ENCODE results near the gene FHIT. TPM values are rescaled to one million over a fixed set of nuclear protein-coding genes. Genes with fewer than 3 reads are reported as not detected.

Gene FHIT
- total and polyA plus RNA-seq, 2 of the 4 experiments (the other 2 are of a cell fraction): 0.07 TPM; not detected in 1

DNA sequence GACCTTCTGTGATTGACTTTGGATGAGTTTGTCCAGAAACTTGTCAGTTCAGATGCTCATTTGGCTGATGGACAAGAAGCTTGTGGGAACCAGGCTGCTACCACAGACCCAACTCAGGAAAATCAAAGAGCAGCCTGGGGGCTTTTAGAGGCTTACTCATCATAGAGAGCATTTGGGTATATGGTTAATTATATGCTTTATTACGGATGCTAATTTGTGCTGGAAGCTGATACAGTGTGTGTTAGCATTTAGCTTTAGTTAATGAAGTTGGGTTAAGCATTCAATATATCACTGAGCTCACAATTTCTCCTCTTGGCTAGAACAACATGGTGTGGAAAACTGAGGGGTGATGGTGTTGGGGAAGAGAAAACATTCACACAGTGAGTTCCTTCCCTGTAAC is 1537.2 kb downstream of the FHIT start:
- H4K5ac ChIP-seq (ENCODE audit: low read depth, low read length): no peak overlapping the region
- H3K18ac ChIP-seq (ENCODE audit: low read depth, low read length): no peak overlapping the region
- no peak for ATAC-seq (ENCODE audit: low read depth)

More for the DNA sequence above, 1537.2 kb downstream of the FHIT start:
- intact Hi-C loops (cut with micrococcal nuclease) (no loop called here), dilution Hi-C loops (cut with HindIII; ENCODE audit: low sequenced_read_pairs, unreplicated experiment) (no loop called here), in situ Hi-C loops (cut with MboI; ENCODE audit: low sequenced_read_pairs) (no loop called here)
- Histone ChIP-seq H2BK20ac (ENCODE audit: low read depth, low read length) (no peak overlapping the region), H3K14ac (replicated peaks; ENCODE audit: low read depth, low read length) (no peak overlapping the region), H4K8ac (ENCODE audit: low read depth in 2 of 2, low read length in 2 of 2) (no peak overlapping the region), H3K4ac (ENCODE audit: low read depth, low read length) (no peak overlapping the region), H3K27me3 (ENCODE audit: control insufficient read depth, insufficient read depth, low read length) (peaks cover 13% of the 10 kb centered on the region), H2BK15ac (ENCODE audit: low read depth, low read length) (no peak overlapping the region), H3K9me1 (ENCODE audit: insufficient read depth, low read length) (no peaks in the 10 kb centered on the region), H2AFZ (replicated peaks; ENCODE audit: low read length, poor library complexity) (no peak overlapping the region), H4K20me1 (ENCODE audit: insufficient read depth, low read length) (no peaks in the 10 kb centered on the region), H2BK120ac (ENCODE audit: low read depth, low read length) (no peak overlapping the region), H2AK9ac (replicated peaks; ENCODE audit: low read depth, low read length, poor library complexity) (no peak overlapping the region), H3K56ac (ENCODE audit: extremely low read depth, insufficient read depth, low read length) (no peak overlapping the region), H3K9me3 (ENCODE audit: control insufficient read depth, insufficient read depth, low read length) (peaks cover 3% of the 10 kb centered on the region), H3K27ac (ENCODE audit: insufficient read depth, low read length) (no peak overlapping the region), H3K4me2 (ENCODE audit: low read depth, low read length) (no peak overlapping the region), H3K9ac (ENCODE audit: low read depth, low read length) (no peak overlapping the region), H3K4me3 (ENCODE audit: insufficient read depth, low read depth, low read length) (no peak overlapping the region), H3K79me1 (ENCODE audit: low read depth in 1 of 2, low read length in 2 of 2) (no peaks in the 10 kb centered on the region), H3K4me1 (ENCODE audit: control insufficient read depth, insufficient read depth, low read length) (no peaks in the 10 kb centered on the region; the same call in 1 of the 2 replicates), H4K91ac (ENCODE audit: insufficient read depth, low read depth, low read length) (no peak overlapping the region), H2BK5ac (ENCODE audit: low read depth, low read length, poor library complexity, severe bottlenecking) (no peak overlapping the region), H3K23ac (ENCODE audit: low read depth, low read length) (no peak overlapping the region), H3K36me3 (ENCODE audit: control insufficient read depth, insufficient read depth, low read length) (no peaks in the 10 kb centered on the region), H2AK5ac (ENCODE audit: low read depth, low read length) (no peak overlapping the region)
- no CpG with 5 or more reads among the region's 1 CpG for WGBS, 2 experiments (ENCODE audit: extremely low coverage in 2 of 2, insufficient read length in 1 of 2)
- DNase-seq: no peak
- POLR2A ChIA-PET (ENCODE audit: unreplicated experiment): no interaction called here
- TF ChIP-seq MAFK (IDR thresholded peaks at IDR 0.05; ENCODE audit: low read depth, low read length) (no peak), CTCF (conservative IDR thresholded peaks at IDR 0.05; ENCODE audit: low read depth, low read length) (no peak), SMC3 (IDR thresholded peaks at IDR 0.05; ENCODE audit: low read depth, low read length) (no peak), MAZ (IDR thresholded peaks at IDR 0.05; ENCODE audit: borderline replicate concordance, low read depth, low read length) (no peak), RAD21 (IDR thresholded peaks at IDR 0.05; ENCODE audit: low read length) (no peak), NFE2L2 (IDR thresholded peaks at IDR 0.05; ENCODE audit: low read depth, low read length) (no peak), POLR2A (IDR thresholded peaks at IDR 0.05; ENCODE audit: low read depth, low read length) (no peak), RFX5 (IDR thresholded peaks at IDR 0.05; ENCODE audit: low read depth, low read length) (no peak), BHLHE40 (IDR thresholded peaks at IDR 0.05; ENCODE audit: low read depth, low read length) (no peak), USF2 (IDR thresholded peaks at IDR 0.05; ENCODE audit: low read depth, low read length) (no peak), MXI1 (IDR thresholded peaks at IDR 0.05; ENCODE audit: borderline replicate concordance, low read depth, low read length) (no peak), FOS (IDR thresholded peaks at IDR 0.05; ENCODE audit: low read depth, low read length) (no peak), RCOR1 (IDR thresholded peaks at IDR 0.05; ENCODE audit: insufficient replicate concordance, low read length) (no peak), CHD1 (IDR thresholded peaks at IDR 0.05; ENCODE audit: low read depth, low read length) (no peak), CEBPB (IDR thresholded peaks at IDR 0.05; ENCODE audit: low read depth, low read length) (no peak)
- TF ChIP-seq, protein P1, sequence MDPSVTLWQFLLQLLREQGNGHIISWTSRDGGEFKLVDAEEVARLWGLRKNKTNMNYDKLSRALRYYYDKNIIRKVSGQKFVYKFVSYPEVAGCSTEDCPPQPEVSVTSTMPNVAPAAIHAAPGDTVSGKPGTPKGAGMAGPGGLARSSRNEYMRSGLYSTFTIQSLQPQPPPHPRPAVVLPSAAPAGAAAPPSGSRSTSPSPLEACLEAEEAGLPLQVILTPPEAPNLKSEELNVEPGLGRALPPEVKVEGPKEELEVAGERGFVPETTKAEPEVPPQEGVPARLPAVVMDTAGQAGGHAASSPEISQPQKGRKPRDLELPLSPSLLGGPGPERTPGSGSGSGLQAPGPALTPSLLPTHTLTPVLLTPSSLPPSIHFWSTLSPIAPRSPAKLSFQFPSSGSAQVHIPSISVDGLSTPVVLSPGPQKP (IDR thresholded peaks at IDR 0.05; ENCODE audit: borderline replicate concordance, low read depth, low read length): no peak
- BruUV-seq (replicated peaks): no TSS peak
- CTCF ChIA-PET: no interaction called here
